Bronchial epithelial cell (primary cell): ENCODE results near the gene LRRC8E. TPM values are rescaled to one million over a fixed set of nuclear protein-coding genes. Genes with fewer than 3 reads are reported as not detected.

Experiments
- DNase-seq: peaks from one replicate; pipeline ENCODE4 v3.0.0-alpha.2; 2010; ENCODE audit warnings: low read depth
- FAIRE-seq: peaks from 2 replicates; lab custom pipeline; 2011; peaks lifted over from hg19 to GRCh38; lab: Jason Lieb, UNC
- H3K27me3 ChIP-seq: 2 replicates; pipeline ENCODE4 v1.5.1; 2011; ENCODE audit warnings: low read length; ENCODE audit not compliant: control insufficient read depth, insufficient read depth
- H3K36me3 ChIP-seq: 2 replicates; pipeline ENCODE4 v1.5.1; 2011; ENCODE audit warnings: low read length; ENCODE audit not compliant: control insufficient read depth, insufficient read depth
- H3K4me3 ChIP-seq: 2 replicates; pipeline ENCODE4 v1.5.1; 2011; ENCODE audit warnings: mild to moderate bottlenecking, low read depth, low read length, control low read depth
- total RNA-seq: library from RNA; depleted of rRNA; stranded (reverse); fragments of >200 nt; gene quantifications from 2 replicates; pipeline ENCODE4 v1.2.1, GENCODE V29; 2014
- TF ChIP-seq, protein P1 (sequence below): IDR thresholded peaks from 2 replicates; pipeline ENCODE4 v1.5.1; 2011; ENCODE audit warnings: mild to moderate bottlenecking, moderate library complexity, low read length, control low read depth, inconsistent platforms; ENCODE audit not compliant: insufficient read depth, severe bottlenecking

LRRC8E gene
- total RNA-seq, 1 donor from 2014 or later: 7.6 TPM

DNA sequence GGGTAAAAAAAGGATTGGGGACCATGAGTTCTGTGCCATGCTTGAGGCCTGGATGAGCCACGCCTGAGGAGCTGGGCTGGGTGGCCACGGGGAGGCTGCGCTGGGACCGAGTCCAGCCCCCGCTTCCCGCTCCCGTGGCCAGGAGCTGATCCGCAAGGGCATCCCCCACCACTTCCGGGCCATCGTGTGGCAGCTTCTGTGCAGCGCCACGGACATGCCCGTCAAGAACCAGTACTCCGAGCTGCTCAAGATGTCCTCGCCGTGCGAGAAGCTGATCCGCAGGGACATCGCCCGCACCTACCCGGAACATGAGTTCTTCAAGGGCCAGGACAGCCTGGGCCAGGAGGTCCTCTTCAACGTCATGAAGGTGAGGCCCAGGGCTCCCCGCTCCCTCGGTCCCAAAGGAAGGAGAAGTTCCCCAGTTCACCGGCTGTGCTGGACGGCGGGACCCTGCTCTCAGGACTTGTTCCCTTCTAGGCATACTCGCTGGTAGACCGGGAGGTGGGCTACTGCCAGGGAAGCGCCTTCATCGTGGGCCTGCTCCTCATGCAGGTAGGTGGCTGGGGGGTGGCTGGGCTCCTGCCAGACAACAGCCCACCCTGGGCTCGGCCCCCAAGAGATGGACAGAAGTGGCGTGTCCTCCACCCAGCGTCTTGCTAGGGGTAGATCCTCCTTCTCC is 39.4 kb upstream of the LRRC8E start:
- Histone ChIP-seq H3K27me3 (no peaks in the 10 kb centered on the region), H3K36me3 (no peaks in the 10 kb centered on the region), H3K4me3 (no peak overlapping the region)
- TF ChIP-seq, protein P1, sequence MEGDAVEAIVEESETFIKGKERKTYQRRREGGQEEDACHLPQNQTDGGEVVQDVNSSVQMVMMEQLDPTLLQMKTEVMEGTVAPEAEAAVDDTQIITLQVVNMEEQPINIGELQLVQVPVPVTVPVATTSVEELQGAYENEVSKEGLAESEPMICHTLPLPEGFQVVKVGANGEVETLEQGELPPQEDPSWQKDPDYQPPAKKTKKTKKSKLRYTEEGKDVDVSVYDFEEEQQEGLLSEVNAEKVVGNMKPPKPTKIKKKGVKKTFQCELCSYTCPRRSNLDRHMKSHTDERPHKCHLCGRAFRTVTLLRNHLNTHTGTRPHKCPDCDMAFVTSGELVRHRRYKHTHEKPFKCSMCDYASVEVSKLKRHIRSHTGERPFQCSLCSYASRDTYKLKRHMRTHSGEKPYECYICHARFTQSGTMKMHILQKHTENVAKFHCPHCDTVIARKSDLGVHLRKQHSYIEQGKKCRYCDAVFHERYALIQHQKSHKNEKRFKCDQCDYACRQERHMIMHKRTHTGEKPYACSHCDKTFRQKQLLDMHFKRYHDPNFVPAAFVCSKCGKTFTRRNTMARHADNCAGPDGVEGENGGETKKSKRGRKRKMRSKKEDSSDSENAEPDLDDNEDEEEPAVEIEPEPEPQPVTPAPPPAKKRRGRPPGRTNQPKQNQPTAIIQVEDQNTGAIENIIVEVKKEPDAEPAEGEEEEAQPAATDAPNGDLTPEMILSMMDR: no peak
- DNase-seq: no peak
- no peak for FAIRE-seq

DNA sequence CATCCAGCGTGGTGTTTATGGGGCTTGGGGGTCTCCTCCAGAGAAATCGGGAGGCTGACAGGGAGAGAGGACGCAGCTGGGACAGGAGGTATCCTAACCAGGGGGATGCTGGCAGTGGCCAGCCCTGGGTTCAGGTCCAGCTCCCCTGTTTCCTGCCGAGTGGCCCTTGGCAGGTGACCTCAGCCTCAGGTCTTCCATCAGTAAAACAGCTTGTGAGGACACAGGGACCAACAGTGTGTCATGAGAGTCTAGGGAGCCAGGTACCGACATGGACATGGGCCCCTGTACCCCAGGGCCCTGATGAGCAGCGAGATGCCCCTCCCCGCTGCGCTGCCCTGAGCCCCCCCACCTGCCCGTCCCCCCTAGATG is 38.7 kb upstream of the LRRC8E start:
- FAIRE-seq (no peak), DNase-seq (no peak)
- TF ChIP-seq, protein P1: no peak
- Histone ChIP-seq H3K27me3 (no peaks in the 10 kb centered on the region), H3K4me3 (no peak overlapping the region), H3K36me3 (no peaks in the 10 kb centered on the region)

GRCh38 chr19:7850000-7850813 is 38.1 kb upstream of the LRRC8E start:
- Histone ChIP-seq H3K27me3 (no peaks in the 10 kb centered on the region), H3K36me3 (no peaks in the 10 kb centered on the region), H3K4me3 (no peak overlapping the region)
- DNase-seq (peak; percentile 22), FAIRE-seq (no peak)
- TF ChIP-seq, protein P1: no peak

DNA sequence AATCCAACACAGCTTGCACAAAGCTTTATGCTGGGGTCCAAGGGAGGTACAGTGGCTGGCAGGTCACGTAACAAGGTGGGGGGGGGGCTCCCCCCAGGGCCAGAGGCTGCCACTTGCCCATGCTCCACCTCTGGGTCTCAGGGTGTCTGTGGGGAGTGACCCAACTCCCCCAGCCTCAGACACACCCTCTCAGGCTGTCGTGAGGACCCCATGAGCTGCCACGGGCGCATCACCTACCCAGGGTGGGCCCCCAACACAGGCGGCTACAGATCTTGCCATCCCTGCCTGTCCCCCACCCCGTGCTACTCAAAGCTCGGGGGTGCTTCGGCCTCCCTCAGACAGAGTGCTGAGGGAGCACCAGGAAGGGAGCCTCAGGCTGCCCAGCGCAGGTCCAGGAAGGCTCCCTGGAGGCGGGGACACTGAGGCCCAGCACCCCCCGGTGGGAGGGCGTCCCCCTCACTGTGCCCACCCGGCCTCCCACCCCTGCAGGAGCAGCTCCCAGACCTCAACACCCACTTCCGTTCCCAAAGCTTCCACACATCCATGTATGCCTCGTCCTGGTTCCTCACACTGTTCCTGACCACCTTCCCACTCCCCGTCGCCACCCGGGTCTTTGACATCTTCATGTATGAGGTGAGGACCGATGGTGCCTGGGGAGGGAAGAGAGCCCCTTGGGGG is 37.2 kb upstream of the LRRC8E start:
- no peak for DNase-seq
- H3K36me3 ChIP-seq: no peaks in the 10 kb centered on the region
- H3K4me3 ChIP-seq: no peak overlapping the region
- TF ChIP-seq, protein P1: no peak
- no peak for FAIRE-seq
- H3K27me3 ChIP-seq: no peaks in the 10 kb centered on the region

GRCh38 chr19:7851623-7852500 is 36.4 kb upstream of the LRRC8E start:
- FAIRE-seq (no peak), DNase-seq (no peak)
- Histone ChIP-seq H3K36me3 (no peaks in the 10 kb centered on the region), H3K4me3 (no peak overlapping the region), H3K27me3 (no peaks in the 10 kb centered on the region)
- TF ChIP-seq, protein P1: no peak
